Activated CD4-positive, alpha-beta memory T cell treated with anti-CD3 and anti-CD28 coated beads, Interleukin-2, amount 10 ng/mL, durations not matched to agents 7 days and 5 days (primary cell): ENCODE results near the gene OFD1. TPM values are rescaled to one million over a fixed set of nuclear protein-coding genes. Genes with fewer than 3 reads are reported as not detected.
A peak's percentile ranks its signal among the peaks of the same experiment; 100 is the strongest.

ENCODE experiments used
- CTCF ChIA-PET: fragments of 350-600 bp; sonication (Branson Sonifier 250); formaldehyde crosslinking; loops from one replicate; lab custom pipeline; 2021; ENCODE audit warnings: antibody characterized with exemption, inconsistent platforms; lab: Charles Lee
- POLR2A ChIA-PET: fragments of 350-600 bp; sonication (Branson Sonifier 250); formaldehyde crosslinking; loops from one replicate; lab custom pipeline; 2021; ENCODE audit warnings: antibody characterized with exemption; lab: Charles Lee
- DNase-seq: peaks from one replicate; pipeline ENCODE4 v3.0.0-alpha.2; 2020
- H3K27ac Mint-ChIP-seq: one replicate; pipeline ENCODE4 v1.8.0; 2021; ENCODE audit warnings: mild to moderate bottlenecking, mixed read lengths
- H3K27me3 Mint-ChIP-seq: one replicate; pipeline ENCODE4 v1.8.0; 2021; ENCODE audit warnings: mixed read lengths
- H3K36me3 Mint-ChIP-seq: one replicate; pipeline ENCODE4 v1.8.0; 2021; ENCODE audit warnings: low read depth, mixed read lengths
- H3K4me1 Mint-ChIP-seq: one replicate; pipeline ENCODE4 v1.8.0; 2021; ENCODE audit warnings: mixed read lengths
- H3K4me3 Mint-ChIP-seq: one replicate; pipeline ENCODE4 v1.8.0; 2021; ENCODE audit warnings: mild to moderate bottlenecking, mixed read lengths
- H3K9me3 Mint-ChIP-seq: one replicate; pipeline ENCODE4 v1.8.0; 2021; ENCODE audit warnings: mixed read lengths
- total RNA-seq, 2 experiments: library from RNA; stranded (reverse); gene quantifications; one replicate each; pipeline ENCODE4 v1.2.3, GENCODE V29; 2021

Gene OFD1
- total RNA-seq, 2 experiments from 2014 or later, result 41.3 to 47.3 TPM

- Mint-ChIP-seq H3K9me3 (no peaks in the 10 kb centered on the region), H3K27me3 (no peaks in the 10 kb centered on the region), H3K36me3 (peaks cover 52% of the 10 kb centered on the region), H3K4me1 (peaks cover 54% of the 10 kb centered on the region), H3K4me3 (peak overlapping the region; percentile 90), H3K27ac (peak overlapping the region; percentile 96)
- ChIA-PET POLR2A (interaction anchor here (0.8 to 4.7 kb wide), 12 partner anchors 9 to 942 kb away, joined by 3 to 62 read pairs (median 16); partner anchors contain the start of genes GEMIN8, PRPS2 and RAB9A), CTCF (interaction anchor here (1.0 to 4.0 kb wide), 5 partner anchors 9 to 299 kb away, joined by 3 to 18 read pairs (median 6); no protein-coding TSS in a partner anchor)
- no peak for DNase-seq
These were observed 1.0 kb upstream of the OFD1 start for GRCh38 chrX:13733506-13733905.

GRCh38 chrX:13741695-13742094 is 7.1 kb downstream of the OFD1 start:
- no peak for DNase-seq
- no peak overlapping the region for H3K4me3 Mint-ChIP-seq
- H3K4me1 Mint-ChIP-seq, result peaks cover 33% of the 10 kb centered on the region
- peak overlapping the region; percentile 85 for H3K27ac Mint-ChIP-seq
- no peaks in the 10 kb centered on the region for H3K9me3 Mint-ChIP-seq
- CTCF ChIA-PET, result interaction anchor here (0.8 kb wide), 1 partner anchor 927 kb away, joined by 3 read pairs; no protein-coding TSS in a partner anchor
- H3K27me3 Mint-ChIP-seq, result no peaks in the 10 kb centered on the region
- POLR2A ChIA-PET, result no interaction called here
- peaks cover 32% of the 10 kb centered on the region for H3K36me3 Mint-ChIP-seq

GRCh38 chrX:13742397-13743176 is 8.0 kb downstream of the OFD1 start:
- POLR2A ChIA-PET, result interaction anchor here (1.1 to 2.2 kb wide), 4 partner anchors 8 to 286 kb away, joined by 4 to 16 read pairs (median 4); partner anchors contain the start of genes OFD1 and TRAPPC2
- DNase-seq, result peak; percentile 44
- no peaks in the 10 kb centered on the region for H3K27me3 Mint-ChIP-seq
- H3K27ac Mint-ChIP-seq, result peak overlapping the region; percentile 85
- peaks cover 35% of the 10 kb centered on the region for H3K36me3 Mint-ChIP-seq
- no peaks in the 10 kb centered on the region for H3K9me3 Mint-ChIP-seq
- CTCF ChIA-PET, result interaction anchor here (0.7 to 1.2 kb wide), 2 partner anchors 9 to 10 kb away, joined by 3 to 6 read pairs; partner anchors contain the start of genes OFD1 and TRAPPC2
- H3K4me1 Mint-ChIP-seq, result peaks cover 30% of the 10 kb centered on the region
- H3K4me3 Mint-ChIP-seq, result peak overlapping the region; percentile 70

- CTCF ChIA-PET, result interaction anchor here (1.0 to 3.8 kb wide), 3 partner anchors 14 to 241 kb away, joined by 3 to 18 read pairs (median 7); partner anchors contain the start of genes OFD1 and TRAPPC2
- H3K4me1 Mint-ChIP-seq, result peaks cover 33% of the 10 kb centered on the region
- no peak overlapping the region for H3K27ac Mint-ChIP-seq
These were observed 13.3 kb downstream of the OFD1 start for GRCh38 chrX:13747836-13748235.

GRCh38 chrX:13748486-13748885 is 13.9 kb downstream of the OFD1 start:
- ChIA-PET CTCF (interaction anchor here (1.0 to 3.8 kb wide), 3 partner anchors 14 to 241 kb away, joined by 3 to 18 read pairs (median 7); partner anchors contain the start of genes OFD1 and TRAPPC2), POLR2A (no interaction called here)
- Mint-ChIP-seq H3K27ac (no peak overlapping the region), H3K36me3 (peaks cover 46% of the 10 kb centered on the region), H3K9me3 (no peaks in the 10 kb centered on the region), H3K4me3 (no peak overlapping the region), H3K27me3 (no peaks in the 10 kb centered on the region), H3K4me1 (peaks cover 32% of the 10 kb centered on the region)
- no peak for DNase-seq

More at GRCh38 chrX:13747836-13748235, 13.3 kb downstream of the OFD1 start:
- DNase-seq, result peak; percentile 25
- POLR2A ChIA-PET, result no interaction called here
- peaks cover 41% of the 10 kb centered on the region for H3K36me3 Mint-ChIP-seq
- H3K4me3 Mint-ChIP-seq, result no peak overlapping the region
- H3K27me3 Mint-ChIP-seq, result no peaks in the 10 kb centered on the region
- H3K9me3 Mint-ChIP-seq, result no peaks in the 10 kb centered on the region

- no peak for DNase-seq
- Mint-ChIP-seq H3K27ac (no peak overlapping the region), H3K4me3 (no peak overlapping the region), H3K27me3 (no peaks in the 10 kb centered on the region), H3K36me3 (peaks cover 47% of the 10 kb centered on the region), H3K9me3 (no peaks in the 10 kb centered on the region), H3K4me1 (peaks cover 33% of the 10 kb centered on the region)
- CTCF ChIA-PET, result interaction anchor here (1.2 to 3.8 kb wide), 4 partner anchors 11 to 278 kb away, joined by 3 to 18 read pairs (median 4); partner anchors contain the start of genes OFD1 and TRAPPC2
- POLR2A ChIA-PET, result interaction anchor here (1.3 to 1.5 kb wide), 2 partner anchors 15 to 280 kb away, joined by 3 to 8 read pairs; partner anchors contain the start of genes GEMIN8, OFD1 and TRAPPC2
These were observed 15.7 kb downstream of the OFD1 start for GRCh38 chrX:13750204-13750603.

DNA sequence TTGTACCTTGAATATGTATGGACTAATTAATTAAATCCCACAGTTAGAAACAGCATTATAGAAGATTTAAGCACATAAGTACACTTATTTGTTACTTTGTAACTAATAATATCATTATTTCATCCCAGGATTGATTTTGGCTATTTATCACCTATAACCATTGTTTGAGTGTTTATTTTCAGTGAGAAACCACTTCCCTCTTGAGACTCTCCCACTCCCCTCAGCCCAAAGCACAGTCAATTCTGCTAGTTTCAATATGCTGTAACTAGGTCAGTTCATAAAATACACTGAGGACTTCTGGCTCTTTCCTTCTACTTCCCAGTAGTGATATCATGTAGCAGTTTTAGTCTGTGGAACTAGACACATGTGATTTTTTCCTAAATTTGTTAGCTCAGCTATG is 16.3 kb downstream of the OFD1 start:
- H3K27me3 Mint-ChIP-seq, result no peaks in the 10 kb centered on the region
- H3K4me3 Mint-ChIP-seq, result no peak overlapping the region
- H3K27ac Mint-ChIP-seq, result peak overlapping the region; percentile 56
- no peak for DNase-seq
- peaks cover 42% of the 10 kb centered on the region for H3K36me3 Mint-ChIP-seq
- no peaks in the 10 kb centered on the region for H3K9me3 Mint-ChIP-seq
- ChIA-PET POLR2A (interaction anchor here (1.3 to 1.5 kb wide), 2 partner anchors 16 to 279 kb away, joined by 3 to 8 read pairs; partner anchors contain the start of genes GEMIN8, OFD1 and TRAPPC2), CTCF (interaction anchor here (1.2 to 3.8 kb wide), 4 partner anchors 10 to 277 kb away, joined by 3 to 18 read pairs (median 4); partner anchors contain the start of genes OFD1 and TRAPPC2)
- H3K4me1 Mint-ChIP-seq, result peaks cover 38% of the 10 kb centered on the region

- Mint-ChIP-seq H3K27ac (no peak overlapping the region), H3K27me3 (no peaks in the 10 kb centered on the region), H3K36me3 (peaks cover 38% of the 10 kb centered on the region), H3K9me3 (no peaks in the 10 kb centered on the region), H3K4me1 (peaks cover 38% of the 10 kb centered on the region), H3K4me3 (no peak overlapping the region)
- no peak for DNase-seq
- ChIA-PET POLR2A (interaction anchor here (0.6 to 1.0 kb wide), 2 partner anchors 46 to 90 kb away, joined by 3 read pairs; no protein-coding TSS in a partner anchor), CTCF (interaction anchor here (0.8 to 1.3 kb wide), 2 partner anchors 9 to 280 kb away, joined by 3 read pairs; no protein-coding TSS in a partner anchor)
These were observed 17.6 kb downstream of the OFD1 start for GRCh38 chrX:13752141-13752540.

GRCh38 chrX:13752646-13753045 is 18.1 kb downstream of the OFD1 start:
- CTCF ChIA-PET, result interaction anchor here (0.8 to 1.3 kb wide), 4 partner anchors 10 to 280 kb away, joined by 3 read pairs; no protein-coding TSS in a partner anchor
- POLR2A ChIA-PET, result interaction anchor here (1.0 kb wide), 1 partner anchor 90 kb away, joined by 3 read pairs; no protein-coding TSS in a partner anchor
- Mint-ChIP-seq H3K27ac (no peak overlapping the region), H3K9me3 (no peaks in the 10 kb centered on the region), H3K4me1 (peaks cover 35% of the 10 kb centered on the region), H3K4me3 (no peak overlapping the region), H3K27me3 (no peaks in the 10 kb centered on the region), H3K36me3 (peaks cover 33% of the 10 kb centered on the region)
- DNase-seq, result no peak

DNA sequence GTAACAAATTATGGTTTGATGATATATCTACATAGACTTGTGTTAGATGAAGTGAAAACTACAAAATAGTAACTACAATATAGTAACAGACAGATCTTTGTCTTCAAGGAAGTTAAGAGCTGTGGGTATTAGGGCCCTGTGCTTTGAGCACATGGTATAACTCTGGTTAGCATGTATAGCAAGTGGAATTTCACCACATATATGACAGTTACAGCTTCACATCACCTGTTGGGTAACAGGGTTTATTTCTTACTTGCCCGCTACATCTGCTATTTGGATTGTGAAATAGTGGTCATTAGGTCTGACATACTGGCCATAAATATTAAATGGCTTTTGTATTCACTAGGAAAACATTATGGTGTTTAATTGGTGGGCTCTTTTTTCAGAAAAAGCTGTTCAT is 20.2 kb downstream of the OFD1 start:
- POLR2A ChIA-PET, result interaction anchor here (1.0 to 1.9 kb wide), 4 partner anchors 12 to 275 kb away, joined by 3 to 15 read pairs (median 4); partner anchors contain the start of genes GEMIN8, OFD1 and TRAPPC2
- no peaks in the 10 kb centered on the region for H3K9me3 Mint-ChIP-seq
- no peak for DNase-seq
- H3K4me1 Mint-ChIP-seq, result peaks cover 36% of the 10 kb centered on the region
- no peak overlapping the region for H3K4me3 Mint-ChIP-seq
- H3K36me3 Mint-ChIP-seq, result peaks cover 43% of the 10 kb centered on the region
- no peaks in the 10 kb centered on the region for H3K27me3 Mint-ChIP-seq
- CTCF ChIA-PET, result interaction anchor here (0.6 to 2.0 kb wide), 5 partner anchors 20 to 1282 kb away, joined by 3 to 5 read pairs (median 3); partner anchors contain the start of genes OFD1 and RAB9A
- no peak overlapping the region for H3K27ac Mint-ChIP-seq

DNA sequence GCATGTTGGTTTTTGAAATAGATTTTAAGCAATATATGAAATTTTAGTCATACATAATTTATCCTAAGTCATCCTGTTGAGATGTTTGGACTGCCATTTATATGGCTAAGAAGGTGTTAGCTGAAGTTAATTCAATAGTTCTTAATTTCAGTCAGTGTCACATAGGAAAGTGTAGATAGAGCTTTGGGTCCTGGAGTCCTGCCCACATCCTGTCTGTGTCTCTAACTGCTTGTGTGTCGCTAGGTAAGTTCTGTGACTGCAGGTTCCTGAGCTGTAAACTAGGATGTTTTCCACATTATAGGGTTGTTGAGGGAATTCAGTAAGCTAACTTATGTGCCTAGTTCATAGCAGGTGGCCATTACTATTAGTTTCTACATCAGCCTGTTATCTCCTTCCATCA is 20.7 kb downstream of the OFD1 start:
- Mint-ChIP-seq H3K9me3 (no peaks in the 10 kb centered on the region), H3K4me1 (peaks cover 32% of the 10 kb centered on the region), H3K27me3 (no peaks in the 10 kb centered on the region), H3K36me3 (peaks cover 42% of the 10 kb centered on the region), H3K27ac (no peak overlapping the region), H3K4me3 (no peak overlapping the region)
- peak; percentile 23 for DNase-seq
- ChIA-PET CTCF (interaction anchor here (0.8 to 2.0 kb wide), 4 partner anchors 20 to 277 kb away, joined by 3 to 5 read pairs (median 4); partner anchors contain the start of genes OFD1 and RAB9A), POLR2A (interaction anchor here (1.0 to 1.9 kb wide), 4 partner anchors 13 to 274 kb away, joined by 3 to 15 read pairs (median 4); partner anchors contain the start of genes GEMIN8, OFD1 and TRAPPC2)

GRCh38 chrX:13756381-13756780 is 21.8 kb downstream of the OFD1 start:
- CTCF ChIA-PET, result interaction anchor here (2.0 kb wide), 1 partner anchor 68 kb away, joined by 4 read pairs; the partner anchor contains the start of gene RAB9A
- POLR2A ChIA-PET, result interaction anchor here (0.6 to 1.9 kb wide), 2 partner anchors 20 to 273 kb away, joined by 3 to 5 read pairs; partner anchors contain the start of gene GEMIN8
- no peak for DNase-seq
- H3K9me3 Mint-ChIP-seq, result no peaks in the 10 kb centered on the region
- H3K36me3 Mint-ChIP-seq, result peaks cover 48% of the 10 kb centered on the region
- H3K27me3 Mint-ChIP-seq, result no peaks in the 10 kb centered on the region
- peaks cover 31% of the 10 kb centered on the region for H3K4me1 Mint-ChIP-seq
- no peak overlapping the region for H3K27ac Mint-ChIP-seq
- no peak overlapping the region for H3K4me3 Mint-ChIP-seq
